SH-SY5Y (cell line): ENCODE data around the gene KLHDC4.

Source experiments
- GATA2 ChIP-seq: IDR thresholded peaks from 2 replicates; pipeline ENCODE4 v1.6.1; 2011; ENCODE audit warnings: mild to moderate bottlenecking, low read depth, low read length
- GATA3 ChIP-seq: IDR thresholded peaks from 2 replicates; pipeline ENCODE4 v1.6.1; 2011; ENCODE audit warnings: low read depth, mild to moderate bottlenecking, low read length, moderate library complexity

- no peak for TF ChIP-seq GATA2
- no peak for TF ChIP-seq GATA3
Observed at GRCh38 chr16:87691686-87692079, 74.1 kb downstream of the KLHDC4 start.
